WTC11 (cell line): ENCODE results near the gene ANO7. TPM values are rescaled to one million over a fixed set of nuclear protein-coding genes. Genes with fewer than 3 reads are reported as not detected.

ENCODE experiments used
- ATAC-seq: fragments of 200-7000 bp; cut with Tn5 transposase; 2 replicates; pipeline ENCODE4 v1.10.0; 2021; ENCODE audit warnings: mild to moderate bottlenecking, moderate library complexity
- CTCF ChIA-PET: fragments of 300-600 bp; sonication (Branson Sonifier 250); formaldehyde crosslinking; loops from one replicate; lab custom pipeline; 2021; ENCODE audit warnings: antibody characterized with exemption; lab: Charles Lee
- POLR2A ChIA-PET: fragments of 350-600 bp; sonication (Branson Sonifier 250); formaldehyde crosslinking; loops from one replicate; lab custom pipeline; 2021; ENCODE audit warnings: antibody characterized with exemption; lab: Charles Lee
- DNase-seq: peaks from one replicate; pipeline ENCODE4 v3.0.0; 2021; ENCODE audit warnings: low spot score
- H3K27ac Mint-ChIP-seq: 2 replicates; pipeline ENCODE4 v1.8.0; 2021; ENCODE audit warnings: mixed read lengths
- H3K27me3 Mint-ChIP-seq: 2 replicates; pipeline ENCODE4 v1.8.0; 2021; ENCODE audit warnings: low read depth, mild to moderate bottlenecking, moderate library complexity, mixed read lengths
- H3K36me3 Mint-ChIP-seq: 2 replicates; pipeline ENCODE4 v1.8.0; 2021; ENCODE audit warnings: mixed read lengths
- H3K4me1 Mint-ChIP-seq: 2 replicates; pipeline ENCODE4 v1.8.0; 2022; ENCODE audit warnings: mixed read lengths
- H3K4me3 Mint-ChIP-seq: 2 replicates; pipeline ENCODE4 v1.8.0; 2021; ENCODE audit warnings: mild to moderate bottlenecking, moderate library complexity, mixed read lengths
- H3K9me3 Mint-ChIP-seq: 2 replicates; pipeline ENCODE4 v1.8.0; 2021; ENCODE audit warnings: mixed read lengths
- CTCF ChIP-seq: fragments of 200-600 bp; IDR thresholded peaks from 2 replicates; pipeline ENCODE4 v1.8.0; 2022; ENCODE audit warnings: antibody characterized with exemption
- FOXP1 ChIP-seq: sonication (generic); formaldehyde crosslinking; IDR thresholded peaks from 2 replicates; pipeline ENCODE4 v1.8.0; 2022; ENCODE audit warnings: missing genetic modification reagents, mild to moderate bottlenecking, moderate library complexity, borderline replicate concordance
- GABPB1 ChIP-seq: sonication (generic); formaldehyde crosslinking; IDR thresholded peaks from 2 replicates; pipeline ENCODE4 v1.8.1; 2023; ENCODE audit warnings: mild to moderate bottlenecking, missing genetic modification reagents
- GRHL2 ChIP-seq: fragments of 250-450 bp; sonication (Bioruptor Pico); IDR thresholded peaks from 2 replicates; pipeline ENCODE4 v1.8.0; 2022; ENCODE audit warnings: mild to moderate bottlenecking, moderate library complexity; ENCODE audit not compliant: insufficient replicate concordance, severe bottlenecking
- HMGXB4 ChIP-seq: sonication (generic); formaldehyde crosslinking; IDR thresholded peaks from 2 replicates; pipeline ENCODE4 v1.8.1; 2023; ENCODE audit warnings: mild to moderate bottlenecking, moderate library complexity, missing genetic modification reagents
- KAT7 ChIP-seq: sonication (generic); formaldehyde crosslinking; IDR thresholded peaks from 2 replicates; pipeline ENCODE4 v1.8.1; 2023; ENCODE audit warnings: missing genetic modification reagents, mild to moderate bottlenecking, borderline replicate concordance
- MXD4 ChIP-seq: fragments of 250-450 bp; sonication (Bioruptor Pico); IDR thresholded peaks from 2 replicates; pipeline ENCODE4 v1.8.0; 2021; ENCODE audit warnings: mild to moderate bottlenecking, moderate library complexity, borderline replicate concordance
- MYBL2 ChIP-seq: sonication (generic); formaldehyde crosslinking; IDR thresholded peaks from 2 replicates; pipeline ENCODE4 v1.8.1; 2023; ENCODE audit warnings: mild to moderate bottlenecking, moderate library complexity, missing genetic modification reagents
- NFE2L1 ChIP-seq: sonication (generic); formaldehyde crosslinking; IDR thresholded peaks from 2 replicates; pipeline ENCODE4 v1.8.1; 2023; ENCODE audit warnings: missing genetic modification reagents
- OVOL2 ChIP-seq: fragments of 250-450 bp; sonication (Bioruptor Pico); IDR thresholded peaks from 2 replicates; pipeline ENCODE4 v1.9.0; 2021; ENCODE audit warnings: mild to moderate bottlenecking, borderline replicate concordance
- SMAD3 ChIP-seq: sonication (generic); formaldehyde crosslinking; IDR thresholded peaks from 2 replicates; pipeline ENCODE4 v1.8.0; 2022; ENCODE audit warnings: missing genetic modification reagents, mild to moderate bottlenecking, borderline replicate concordance
- SOX15 ChIP-seq: fragments of 250-450 bp; sonication (Bioruptor Pico); IDR thresholded peaks from 2 replicates; pipeline ENCODE4 v1.9.0; 2021; ENCODE audit warnings: mild to moderate bottlenecking
- ZNF138 ChIP-seq: sonication (generic); formaldehyde crosslinking; conservative IDR thresholded peaks from 2 replicates; pipeline ENCODE4 v1.8.1; 2022; ENCODE audit warnings: mild to moderate bottlenecking, moderate library complexity, missing genetic modification reagents
- ZNF232 ChIP-seq: sonication (generic); formaldehyde crosslinking; IDR thresholded peaks from 2 replicates; pipeline ENCODE4 v1.8.0; 2022; ENCODE audit warnings: mild to moderate bottlenecking, missing genetic modification reagents
- ZNF263 ChIP-seq: sonication (generic); formaldehyde crosslinking; IDR thresholded peaks from 2 replicates; pipeline ENCODE4 v1.8.1; 2022; ENCODE audit warnings: low read depth, mild to moderate bottlenecking, moderate library complexity, missing genetic modification reagents
- ZNF396 ChIP-seq: fragments of 250-450 bp; sonication (Bioruptor Pico); IDR thresholded peaks from 2 replicates; pipeline ENCODE4 v1.8.0; 2021; ENCODE audit warnings: mild to moderate bottlenecking, moderate library complexity, borderline replicate concordance
- ZNF425 ChIP-seq: fragments of 250-450 bp; sonication (Bioruptor Pico); conservative IDR thresholded peaks from 2 replicates; pipeline ENCODE4 v1.9.0; 2021; ENCODE audit warnings: mild to moderate bottlenecking
- ZNF671 ChIP-seq: fragments of 250-450 bp; sonication (Bioruptor Pico); IDR thresholded peaks from 2 replicates; pipeline ENCODE4 v1.8.0; 2021; ENCODE audit warnings: mild to moderate bottlenecking
- ZSCAN18 ChIP-seq: fragments of 250-450 bp; sonication (Bioruptor Pico); IDR thresholded peaks from 2 replicates; pipeline ENCODE4 v2.1.2; 2022; ENCODE audit warnings: mild to moderate bottlenecking, moderate library complexity
- total RNA-seq: library from RNA; stranded (reverse); gene quantifications from 3 replicates; pipeline ENCODE4 v1.2.3, GENCODE V29; 2021
- TF ChIP-seq, protein P1 (sequence below): sonication (generic); formaldehyde crosslinking; IDR thresholded peaks from 2 replicates; pipeline ENCODE4 v1.8.1; 2022; ENCODE audit warnings: mild to moderate bottlenecking, missing genetic modification reagents, moderate library complexity, borderline replicate concordance

ANO7 gene
- total RNA-seq, 1 experiment from 2014 or later = 8.0 TPM

DNA sequence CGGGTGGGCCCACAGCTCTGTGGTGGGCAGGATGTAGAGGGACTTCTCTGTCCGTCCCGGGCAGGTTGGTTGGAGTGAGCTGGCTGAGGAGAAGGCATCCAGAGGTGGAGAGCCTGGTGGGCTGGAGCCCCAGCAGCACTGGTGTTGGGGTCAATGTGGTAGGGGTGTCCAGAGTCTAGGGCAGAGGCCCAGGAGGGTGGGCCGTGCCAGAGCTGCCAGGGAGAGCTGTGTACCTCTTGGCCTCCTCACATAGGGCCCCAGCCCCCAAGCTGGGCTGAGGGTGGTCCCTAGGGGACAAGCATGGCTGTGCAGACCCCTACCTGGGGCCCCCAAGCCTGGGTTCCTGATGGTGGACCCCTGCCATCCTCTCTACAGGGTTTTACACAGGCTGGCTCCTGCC is 16.0 kb downstream of the ANO7 start:
- TF ChIP-seq, protein P1, sequence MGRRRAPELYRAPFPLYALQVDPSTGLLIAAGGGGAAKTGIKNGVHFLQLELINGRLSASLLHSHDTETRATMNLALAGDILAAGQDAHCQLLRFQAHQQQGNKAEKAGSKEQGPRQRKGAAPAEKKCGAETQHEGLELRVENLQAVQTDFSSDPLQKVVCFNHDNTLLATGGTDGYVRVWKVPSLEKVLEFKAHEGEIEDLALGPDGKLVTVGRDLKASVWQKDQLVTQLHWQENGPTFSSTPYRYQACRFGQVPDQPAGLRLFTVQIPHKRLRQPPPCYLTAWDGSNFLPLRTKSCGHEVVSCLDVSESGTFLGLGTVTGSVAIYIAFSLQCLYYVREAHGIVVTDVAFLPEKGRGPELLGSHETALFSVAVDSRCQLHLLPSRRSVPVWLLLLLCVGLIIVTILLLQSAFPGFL (CRISPR knock-in tag) = no peak
- TF ChIP-seq ZNF396 (CRISPR knock-in tag) (no peak), ZNF138 (CRISPR knock-in tag) (no peak), ZSCAN18 (CRISPR knock-in tag) (no peak)
- ChIA-PET POLR2A (no interaction called here), CTCF (no interaction called here)
- ATAC-seq (no peak), DNase-seq (no peak)
- Mint-ChIP-seq H3K4me1 (0 out of 2 replicates have a peak, but pooled peaks cover 3% of the 10 kb centered on the region), H3K9me3 (no peaks in the 10 kb centered on the region), H3K27me3 (no peaks in the 10 kb centered on the region), H3K4me3 (no peak overlapping the region), H3K27ac (no peak overlapping the region), H3K36me3 (no peaks in the 10 kb centered on the region)

- no peak for ATAC-seq
- Mint-ChIP-seq H3K36me3 (no peaks in the 10 kb centered on the region), H3K27ac (no peak overlapping the region), H3K27me3 (no peaks in the 10 kb centered on the region), H3K4me1 (0 out of 2 replicates have a peak, but pooled peaks cover under 1% of the 10 kb centered on the region), H3K9me3 (no peaks in the 10 kb centered on the region), H3K4me3 (no peak overlapping the region)
- ChIA-PET CTCF (no interaction called here), POLR2A (no interaction called here)
- TF ChIP-seq ZNF263 (CRISPR knock-in tag) = peak; percentile 56; the same call in 1 of the 2 replicates
- no peak for TF ChIP-seq ZNF425
- no peak for DNase-seq
Measured at GRCh38 chr2:241205086-241205485, 16.6 kb downstream of the ANO7 start.

DNA sequence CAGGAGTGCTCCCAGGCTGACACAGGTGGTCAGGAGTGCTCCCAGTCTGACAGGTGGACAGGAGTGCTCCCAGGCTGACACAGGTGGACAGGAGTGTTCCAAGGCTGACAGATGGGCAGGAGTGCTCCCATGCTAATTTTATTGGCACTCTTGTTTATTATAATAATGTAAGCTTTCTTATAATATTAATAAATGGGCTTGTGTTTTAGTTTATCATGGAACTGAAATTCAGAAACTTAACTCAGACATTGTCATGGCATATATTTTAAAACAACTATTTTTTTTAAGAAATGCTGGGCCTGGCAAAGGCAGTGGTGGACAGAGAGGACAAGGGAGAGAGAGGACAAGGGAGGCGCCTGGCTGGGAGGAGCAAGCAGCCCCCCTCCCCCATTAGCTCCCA is 18.7 kb downstream of the ANO7 start:
- peaks cover 4% of the 10 kb centered on the region for H3K4me1 Mint-ChIP-seq
- no peak overlapping the region for H3K4me3 Mint-ChIP-seq
- H3K9me3 Mint-ChIP-seq = no peaks in the 10 kb centered on the region
- ATAC-seq (no peak), DNase-seq (no peak)
- CTCF ChIA-PET = interaction anchor here (0.6 to 1.1 kb wide), 5 partner anchors 9 to 355 kb away, joined by 3 to 6 read pairs (median 3); no protein-coding TSS in a partner anchor
- no peaks in the 10 kb centered on the region for H3K36me3 Mint-ChIP-seq
- H3K27ac Mint-ChIP-seq = no peak overlapping the region
- H3K27me3 Mint-ChIP-seq = no peaks in the 10 kb centered on the region
- POLR2A ChIA-PET = no interaction called here
- no peak for TF ChIP-seq HMGXB4 (CRISPR knock-in tag)
- no peak for TF ChIP-seq ZNF671 (CRISPR knock-in tag)
- TF ChIP-seq MYBL2 (CRISPR knock-in tag) = no peak
- TF ChIP-seq ZSCAN18 (CRISPR knock-in tag) = no peak
- TF ChIP-seq MXD4 (CRISPR knock-in tag) = no peak
- no peak for TF ChIP-seq ZNF232
- no peak for TF ChIP-seq OVOL2
- no peak for TF ChIP-seq GABPB1 (CRISPR knock-in tag)
- no peak for TF ChIP-seq SMAD3 (CRISPR knock-in tag)
- no peak for TF ChIP-seq FOXP1 (CRISPR knock-in tag)
- TF ChIP-seq KAT7 (CRISPR knock-in tag) = no peak
- no peak for TF ChIP-seq CTCF
- no peak for TF ChIP-seq NFE2L1 (CRISPR knock-in tag)
- no peak for TF ChIP-seq GRHL2 (CRISPR knock-in tag)
- no peak for TF ChIP-seq SOX15
